H9 (cell line): Measurements from ENCODE around the gene NAIF1. TPM values are rescaled to one million over a fixed set of nuclear protein-coding genes. Genes with fewer than 3 reads are reported as not detected.
A peak's percentile ranks its signal among the peaks of the same experiment; 100 is the strongest.

ENCODE experiments used
- DNase-seq: peaks from one replicate; pipeline ENCODE4 v3.0.0-alpha.2; 2017
- H2AFZ ChIP-seq: one replicate; pipeline ENCODE4 v1.6.1; 2013; ENCODE audit warnings: mild to moderate bottlenecking, low read length, control low read depth, moderate library complexity
- H2AK5ac ChIP-seq: 2 replicates; pipeline ENCODE4 v1.6.1; 2013; ENCODE audit warnings: low read length, control low read depth, mixed read lengths; ENCODE audit not compliant: insufficient read length
- H2BK120ac ChIP-seq: one replicate; pipeline ENCODE4 v1.6.1; 2013; ENCODE audit warnings: low read depth, mild to moderate bottlenecking, low read length, control low read depth, inconsistent platforms; ENCODE audit not compliant: poor library complexity, severe bottlenecking
- H2BK12ac ChIP-seq: 2 replicates; pipeline ENCODE4 v1.6.1; 2013; ENCODE audit warnings: low read length, control low read depth, mixed read lengths, low read depth; ENCODE audit not compliant: insufficient read length
- H2BK15ac ChIP-seq: 2 replicates; pipeline ENCODE4 v1.6.1; 2013; ENCODE audit warnings: low read depth, low read length, control low read depth
- H2BK20ac ChIP-seq: one replicate; pipeline ENCODE4 v1.6.1; 2013; ENCODE audit warnings: low read depth, mild to moderate bottlenecking, low read length, control low read depth, inconsistent platforms; ENCODE audit not compliant: poor library complexity, severe bottlenecking
- H2BK5ac ChIP-seq: 2 replicates; pipeline ENCODE4 v1.6.1; 2013; ENCODE audit warnings: low read length, control low read depth, mixed read lengths; ENCODE audit not compliant: insufficient read length
- H3K14ac ChIP-seq: 2 replicates; pipeline ENCODE4 v1.6.1; 2013; ENCODE audit warnings: low read length, control low read depth; ENCODE audit not compliant: insufficient read depth
- H3K18ac ChIP-seq: 2 replicates; pipeline ENCODE4 v1.6.1; 2013; ENCODE audit warnings: low read depth, mild to moderate bottlenecking, mixed read lengths, low read length, control low read depth; ENCODE audit not compliant: insufficient read length
- H3K23ac ChIP-seq: 2 replicates; pipeline ENCODE4 v1.6.1; 2013; ENCODE audit warnings: low read length, control low read depth, mixed read lengths, low read depth; ENCODE audit not compliant: insufficient read length
- H3K23me2 ChIP-seq: 2 replicates; pipeline ENCODE4 v1.6.1; 2013; ENCODE audit warnings: low read depth, mild to moderate bottlenecking, mixed read lengths, low read length, control low read depth; ENCODE audit not compliant: insufficient read length, poor library complexity, severe bottlenecking
- H3K27ac ChIP-seq: 2 replicates; pipeline ENCODE4 v1.5.1; 2013; ENCODE audit warnings: low read length, control low read depth, mixed read lengths, low read depth; ENCODE audit not compliant: insufficient read length
- H3K27me3 ChIP-seq: 2 replicates; pipeline ENCODE4 v1.6.1; 2013; ENCODE audit warnings: low read length, control low read depth, inconsistent platforms; ENCODE audit not compliant: insufficient read depth
- H3K4ac ChIP-seq: 2 replicates; pipeline ENCODE4 v1.6.1; 2013; ENCODE audit warnings: low read depth, mild to moderate bottlenecking, control low read depth, inconsistent platforms, low read length, moderate library complexity
- H3K4me1 ChIP-seq: 2 replicates; pipeline ENCODE4 v1.6.1; 2013; ENCODE audit warnings: low read length, control low read depth, inconsistent platforms; ENCODE audit not compliant: insufficient read depth
- H3K4me2 ChIP-seq: 2 replicates; pipeline ENCODE4 v1.6.1; 2013; ENCODE audit warnings: low read length, control low read depth, mixed read lengths; ENCODE audit not compliant: insufficient read length, insufficient read depth
- H3K56ac ChIP-seq: 2 replicates; pipeline ENCODE4 v1.6.1; 2013; ENCODE audit warnings: low read depth, mild to moderate bottlenecking, mixed read lengths, low read length, control low read depth; ENCODE audit not compliant: insufficient read length
- H3K79me1 ChIP-seq: 2 replicates; pipeline ENCODE4 v1.6.1; 2013; ENCODE audit warnings: low read depth, mild to moderate bottlenecking, moderate library complexity, low read length, control low read depth, inconsistent platforms; ENCODE audit not compliant: insufficient read depth, poor library complexity, severe bottlenecking
- H3K79me2 ChIP-seq: 2 replicates; pipeline ENCODE4 v1.6.1; 2013; ENCODE audit warnings: low read length, control low read depth, inconsistent platforms; ENCODE audit not compliant: insufficient read depth
- H3K9ac ChIP-seq: 2 replicates; pipeline ENCODE4 v1.6.1; 2013; ENCODE audit warnings: low read length, control low read depth, mixed read lengths; ENCODE audit not compliant: insufficient read length; ENCODE audit errors: extremely low read depth
- H3K9me3 ChIP-seq: one replicate; pipeline ENCODE4 v1.6.1; 2013; ENCODE audit warnings: low read depth, low read length, inconsistent platforms; ENCODE audit not compliant: control insufficient read depth
- H3T11ph ChIP-seq: one replicate; pipeline ENCODE4 v1.6.1; 2013; ENCODE audit warnings: mild to moderate bottlenecking, low read length, control low read depth, inconsistent platforms
- H4K20me1 ChIP-seq: one replicate; pipeline ENCODE4 v1.6.1; 2013; ENCODE audit not compliant: control insufficient read depth, insufficient read length, insufficient read depth
- H4K5ac ChIP-seq: 2 replicates; pipeline ENCODE4 v1.6.1; 2013; ENCODE audit warnings: low read depth, mild to moderate bottlenecking, mixed read lengths, low read length, control low read depth; ENCODE audit not compliant: insufficient read length
- H4K8ac ChIP-seq: replicated peaks from 2 replicates; pipeline ENCODE4 v1.6.1; 2013; ENCODE audit warnings: low read length, control low read depth, mixed read lengths, low read depth; ENCODE audit not compliant: insufficient read length
- H4K91ac ChIP-seq: 2 replicates; pipeline ENCODE4 v1.6.1; 2013; ENCODE audit warnings: low read depth, mild to moderate bottlenecking, moderate library complexity, mixed read lengths, low read length, control low read depth; ENCODE audit not compliant: insufficient read length
- H3K27ac Mint-ChIP-seq, 3 experiments: 2 replicates in 2 of 3; 3 replicates in 1 of 3; pipeline ENCODE4 v1.8.0; 2020 to 2021; ENCODE audit warnings: mixed read lengths in 3 of 3, mild to moderate bottlenecking in 1 of 3, moderate library complexity in 1 of 3
- H3K27me3 Mint-ChIP-seq: 2 replicates; pipeline ENCODE4 v1.8.0; 2021; ENCODE audit warnings: low read depth, mild to moderate bottlenecking, moderate library complexity, mixed read lengths
- H3K36me3 Mint-ChIP-seq, 3 experiments: 2 replicates in 2 of 3; 3 replicates in 1 of 3; pipeline ENCODE4 v1.8.0; 2020 to 2021; ENCODE audit warnings: low read depth in 3 of 3, mixed read lengths in 3 of 3; ENCODE audit not compliant: insufficient read depth in 1 of 3
- H3K4me1 Mint-ChIP-seq, 2 experiments: 2 replicates each; pipeline ENCODE4 v1.8.0; 2020; ENCODE audit warnings: mixed read lengths in 2 of 2
- H3K4me3 Mint-ChIP-seq, 2 experiments: 2 replicates in 1 of 2; 3 replicates in 1 of 2; pipeline ENCODE4 v1.8.0; 2020 to 2021; ENCODE audit warnings: mild to moderate bottlenecking in 2 of 2, mixed read lengths in 2 of 2, moderate library complexity in 1 of 2
- H3K9me3 Mint-ChIP-seq, 2 experiments: 2 replicates in 1 of 2; 3 replicates in 1 of 2; pipeline ENCODE4 v1.8.0; 2020; ENCODE audit warnings: mild to moderate bottlenecking in 2 of 2, mixed read lengths in 2 of 2, moderate library complexity in 1 of 2
- CTCF ChIP-seq: fragments of 200-600 bp; sonication (generic); conservative IDR thresholded peaks from 3 replicates; pipeline ENCODE4 v1.8.0; 2021; ENCODE audit warnings: antibody characterized with exemption, mild to moderate bottlenecking
- WGBS: extraction: QIAGEN DNeasy Blood & Tissue Kit; methylation state at CpG from one replicate; pipeline ENCODE4 v1.1.7; 2013; ENCODE audit warnings: missing lambda C conversion rate, low lambda C conversion rate, mixed read lengths; ENCODE audit not compliant: insufficient read length; ENCODE audit errors: extremely low coverage; 5-methylcytosine and 5-hydroxymethylcytosine counted together
- total RNA-seq: library from RNA; stranded (reverse); gene quantifications from 2 replicates; pipeline ENCODE4 v1.2.1, GENCODE V29; 2021

The NAIF1 gene
- total RNA-seq, 1 experiment from 2014 or later: 6.3 TPM

GRCh38 chr9:128103589-128103962 lies 36.5 kb upstream of the NAIF1 start:
- Histone ChIP-seq H3K23ac (no peak overlapping the region), H4K8ac (no peak overlapping the region), H2BK5ac (no peak overlapping the region), H3K4me1 (peaks cover 5% of the 10 kb centered on the region; the same call in 1 of the 2 replicates), H3K27me3 (no peaks in the 10 kb centered on the region), H3K18ac (no peak overlapping the region), H3K4me2 (no peak overlapping the region), H2BK120ac (no peak overlapping the region), H3K14ac (no peak overlapping the region), H3K79me1 (peaks cover 3% of the 10 kb centered on the region), H2BK12ac (no peak overlapping the region), H4K20me1 (no peaks in the 10 kb centered on the region), H2BK15ac (no peak overlapping the region), H3K9ac (no peak overlapping the region), H2BK20ac (no peak overlapping the region), H4K91ac (no peak overlapping the region), H3K27ac (no peak overlapping the region), H3K4ac (no peak overlapping the region), H3T11ph (no peak overlapping the region), H4K5ac (no peak overlapping the region), H3K79me2 (peaks cover 7% of the 10 kb centered on the region; the same call in 1 of the 2 replicates), H3K23me2 (peaks cover 7% of the 10 kb centered on the region), H2AFZ (no peak overlapping the region), H2AK5ac (no peak overlapping the region), H3K9me3 (no peaks in the 10 kb centered on the region), H3K56ac (no peak overlapping the region)
- no CpG with 5 or more reads among the region's 8 CpGs for WGBS
- H3K4me3 Mint-ChIP-seq: no peak overlapping the region
- TF ChIP-seq CTCF: peak; percentile 60
- DNase-seq: peak; percentile 62
- H3K36me3 Mint-ChIP-seq: peaks cover 26 to 66% (median 63%) of the 10 kb centered on the region in 3 experiments; a peak in 6 of 7 replicates
- no peaks in the 10 kb centered on the region for H3K27me3 Mint-ChIP-seq
- H3K4me1 Mint-ChIP-seq: peaks cover 32 to 42% of the 10 kb centered on the region in 2 experiments
- H3K27ac Mint-ChIP-seq: peak overlapping the region in 2 of 3 experiments; percentile 74 to 91; a peak in 2 of 7 replicates
- no peaks in the 10 kb centered on the region for H3K9me3 Mint-ChIP-seq
